B cell (primary cell): ENCODE measurements around the gene LYZL6. TPM values are rescaled to one million over a fixed set of nuclear protein-coding genes. Genes with fewer than 3 reads are reported as not detected.

Experiments used
- ATAC-seq: fragments of 200-7000 bp; cut with Tn5 transposase; one replicate; pipeline ENCODE4 v1.10.0; 2021; ENCODE audit warnings: low read depth, mild to moderate bottlenecking, moderate number of reproducible peaks, moderate library complexity
- CTCF ChIA-PET: fragments of 350-600 bp; sonication (Branson Sonifier 250); formaldehyde crosslinking; loops from one replicate; lab custom pipeline; 2021; ENCODE audit warnings: antibody characterized with exemption, inconsistent platforms; lab: Charles Lee
- POLR2A ChIA-PET: fragments of 350-600 bp; sonication (Branson Sonifier 250); formaldehyde crosslinking; loops from one replicate; lab custom pipeline; 2021; ENCODE audit warnings: antibody characterized with exemption; lab: Charles Lee
- DNase-seq: peaks from one replicate; pipeline ENCODE4 v3.0.0; 2013
- H2AFZ ChIP-seq: 2 replicates; pipeline ENCODE4 v1.6.1; 2012; ENCODE audit warnings: mild to moderate bottlenecking, low read depth, low read length; ENCODE audit not compliant: insufficient read depth, poor library complexity, severe bottlenecking
- H3K27ac ChIP-seq, 2 donors: 1 replicate in 1 of 2; 2 replicates in 1 of 2; pipeline ENCODE4 v1.5.1; 2012 to 2013; ENCODE audit warnings: low read length in 2 of 2, mild to moderate bottlenecking in 2 of 2, moderate library complexity in 1 of 2
- H3K27me3 ChIP-seq, 4 experiments: fragments of 200-600 bp in 1 of 4; sonication (generic) in 1 of 4; replicated peaks in 1 of 4; 1 replicate in 2 of 4; 2 replicates in 2 of 4; pipeline versions ENCODE4 v1.6.1 to v1.7.0; 2013 to 2016; ENCODE audit warnings: low read length in 3 of 4, mild to moderate bottlenecking in 2 of 4, mixed read lengths in 1 of 4, moderate library complexity in 1 of 4; ENCODE audit not compliant: insufficient read depth in 4 of 4, control insufficient read depth in 3 of 4; ENCODE audit errors: control extremely low read depth in 1 of 4
- H3K36me3 ChIP-seq, 2 experiments: replicated peaks in 1 of 2; 1 replicate in 1 of 2; 2 replicates in 1 of 2; pipeline versions ENCODE4 v1.6.1 to v1.7.1; 2013; ENCODE audit warnings: low read length in 1 of 2; ENCODE audit not compliant: insufficient read depth in 2 of 2, control insufficient read depth in 1 of 2; ENCODE audit errors: control extremely low read depth in 1 of 2, extremely low read depth in 1 of 2
- H3K4me1 ChIP-seq, 2 donors: fragments of 200-600 bp in 1 of 2; sonication (generic) in 1 of 2; 1 replicate in 1 of 2; 2 replicates in 1 of 2; pipeline versions ENCODE4 v1.5.1 to v1.6.1; 2013 to 2017; ENCODE audit warnings: low read length in 2 of 2; ENCODE audit not compliant: control insufficient read depth in 2 of 2, insufficient read depth in 2 of 2
- H3K4me2 ChIP-seq: replicated peaks from 2 replicates; pipeline ENCODE3; 2012; ENCODE audit warnings: mild to moderate bottlenecking, low read depth, low read length; ENCODE audit not compliant: poor library complexity, severe bottlenecking
- H3K4me3 ChIP-seq, 5 experiments: fragments of 200-600 bp in 1 of 5; sonication (generic) in 1 of 5; 1 replicate in 3 of 5; 2 replicates in 2 of 5; pipeline versions ENCODE4 v1.5.1 to v1.7.0; 2011 to 2016; ENCODE audit warnings: low read length in 4 of 5, mild to moderate bottlenecking in 4 of 5, low read depth in 2 of 5, control low read depth in 1 of 5, moderate library complexity in 1 of 5; ENCODE audit not compliant: insufficient read depth in 1 of 5; ENCODE audit errors: control extremely low read depth in 1 of 5, extremely low read depth in 1 of 5
- H3K79me2 ChIP-seq: fragments of 200-600 bp; sonication (generic); one replicate; pipeline ENCODE4 v1.6.0; 2016; ENCODE audit warnings: low read length; ENCODE audit not compliant: control insufficient read depth, insufficient read depth
- H3K9ac ChIP-seq: fragments of 200-600 bp; sonication (generic); 2 replicates; pipeline ENCODE4 v1.6.1; 2017; ENCODE audit warnings: mild to moderate bottlenecking, low read length, moderate library complexity
- H3K9me3 ChIP-seq, 3 donors: one replicate each; pipeline versions ENCODE4 v1.6.1 to v1.7.1; 2013; ENCODE audit warnings: low read length in 2 of 3; ENCODE audit not compliant: control insufficient read depth in 2 of 3, insufficient read depth in 1 of 3; ENCODE audit errors: control extremely low read depth in 1 of 3
- H4K20me1 ChIP-seq: 2 replicates; pipeline ENCODE4 v1.6.0; 2012; ENCODE audit warnings: mild to moderate bottlenecking, low read length; ENCODE audit not compliant: insufficient read depth, control insufficient read depth, poor library complexity, severe bottlenecking
- H3K27ac Mint-ChIP-seq: one replicate; pipeline ENCODE4 v1.8.0; 2021; ENCODE audit warnings: mixed read lengths
- H3K27me3 Mint-ChIP-seq: one replicate; pipeline ENCODE4 v1.8.0; 2021; ENCODE audit warnings: mixed read lengths
- H3K4me1 Mint-ChIP-seq: one replicate; pipeline ENCODE4 v1.8.0; 2021; ENCODE audit warnings: mixed read lengths
- H3K4me3 Mint-ChIP-seq: one replicate; pipeline ENCODE4 v1.8.0; 2021; ENCODE audit warnings: mixed read lengths
- H3K9me3 Mint-ChIP-seq: one replicate; pipeline ENCODE4 v1.8.0; 2022; ENCODE audit warnings: mixed read lengths; ENCODE audit not compliant: insufficient read depth
- EZH2 ChIP-seq: IDR thresholded peaks from 2 replicates; pipeline ENCODE4 v1.6.1; 2012; ENCODE audit warnings: borderline replicate concordance, low read depth, mild to moderate bottlenecking, moderate library complexity, low read length; ENCODE audit not compliant: insufficient read depth, poor library complexity, severe bottlenecking
- WGBS: methylation state at CpG from one replicate; pipeline ENCODE4 v1.1.5; 2013; ENCODE audit warnings: missing lambda C conversion rate; ENCODE audit not compliant: insufficient coverage; 5-methylcytosine and 5-hydroxymethylcytosine counted together
- intact Hi-C: fragments of 100-400 bp; cut with micrococcal nuclease; formaldehyde crosslinking; loops from one replicate; pipeline ENCODE4 v1.10.0; 2022
- polyA minus RNA-seq: library from RNA; depleted of rRNA, polyadenylated mRNA; stranded (reverse); fragments of >200 nt; gene quantifications from 2 replicates; pipeline ENCODE4 v1.2.3, GENCODE V29; 2012
- polyA plus RNA-seq: library from polyadenylated mRNA; depleted of rRNA; stranded (reverse); fragments of >200 nt; gene quantifications from 2 replicates; pipeline ENCODE4 v1.2.3, GENCODE V29; 2012
- total RNA-seq, 2 donors: library from RNA; stranded (reverse); fragments of 120-200 nt in 1 of 2; gene quantifications; 1 replicate in 1 of 2; 2 replicates in 1 of 2; pipeline versions ENCODE4 v1.2.3 to v1.2.4, GENCODE V29; 2013 to 2022
- TF ChIP-seq, protein P1 (sequence below): fragments of 200-600 bp; IDR thresholded peaks from one replicate; pipeline ENCODE4 v1.8.0; 2022; ENCODE audit warnings: antibody characterized with exemption, mild to moderate bottlenecking

The LYZL6 gene
- not detected in 2 replicates for total RNA-seq
- not detected for total RNA-seq (2013)
- not detected in 2 replicates for polyA plus RNA-seq
- polyA minus RNA-seq = not detected in 2 replicates

DNA sequence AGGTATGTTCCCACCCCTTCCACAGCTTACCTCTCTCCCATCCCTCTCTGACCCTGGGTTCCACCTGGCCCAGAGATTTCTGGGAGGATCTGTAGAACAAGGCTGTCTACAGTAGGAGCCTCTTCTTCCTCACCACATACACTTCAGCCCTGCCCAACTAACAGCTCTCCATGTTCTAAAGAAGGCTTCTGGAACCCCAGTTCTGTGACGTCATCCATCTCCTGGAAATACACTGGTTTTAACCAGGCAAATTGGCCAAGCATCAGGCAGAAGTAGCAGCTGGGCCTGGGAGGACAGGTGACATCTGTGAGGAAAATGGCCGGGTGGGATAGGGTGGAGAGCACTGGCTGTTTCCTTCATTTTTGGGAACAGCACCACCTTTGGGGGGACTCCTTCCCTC lies at the start of gene LYZL6:
Gene LYZL6 (minus strand): TSS at position 177 of the 400 bp plus-strand sequence. CDS start 4,357 bp downstream, outside the sequence.
- no peak for ATAC-seq

GRCh38 chr17:35991075-35991474 lies 47.6 kb upstream of the LYZL6 start:
- ChIA-PET CTCF (interaction anchor here (1.0 to 2.2 kb wide), 2 partner anchors 15 to 158 kb away, joined by 4 to 10 read pairs; no protein-coding TSS in a partner anchor), POLR2A (no interaction called here)
- no peaks in the 10 kb centered on the region for H4K20me1 ChIP-seq
- no peak for ATAC-seq
- DNase-seq = no peak
- no peak overlapping the region for H3K27ac Mint-ChIP-seq
- H3K36me3 ChIP-seq = no peaks in the 10 kb centered on the region
- H3K27ac ChIP-seq = no peak overlapping the region
- H3K4me3 ChIP-seq = no peak overlapping the region
- H3K27me3 ChIP-seq = no peaks in the 10 kb centered on the region
- intact Hi-C loops = no loop called here
- no peak for TF ChIP-seq EZH2
- TF ChIP-seq, protein P1, sequence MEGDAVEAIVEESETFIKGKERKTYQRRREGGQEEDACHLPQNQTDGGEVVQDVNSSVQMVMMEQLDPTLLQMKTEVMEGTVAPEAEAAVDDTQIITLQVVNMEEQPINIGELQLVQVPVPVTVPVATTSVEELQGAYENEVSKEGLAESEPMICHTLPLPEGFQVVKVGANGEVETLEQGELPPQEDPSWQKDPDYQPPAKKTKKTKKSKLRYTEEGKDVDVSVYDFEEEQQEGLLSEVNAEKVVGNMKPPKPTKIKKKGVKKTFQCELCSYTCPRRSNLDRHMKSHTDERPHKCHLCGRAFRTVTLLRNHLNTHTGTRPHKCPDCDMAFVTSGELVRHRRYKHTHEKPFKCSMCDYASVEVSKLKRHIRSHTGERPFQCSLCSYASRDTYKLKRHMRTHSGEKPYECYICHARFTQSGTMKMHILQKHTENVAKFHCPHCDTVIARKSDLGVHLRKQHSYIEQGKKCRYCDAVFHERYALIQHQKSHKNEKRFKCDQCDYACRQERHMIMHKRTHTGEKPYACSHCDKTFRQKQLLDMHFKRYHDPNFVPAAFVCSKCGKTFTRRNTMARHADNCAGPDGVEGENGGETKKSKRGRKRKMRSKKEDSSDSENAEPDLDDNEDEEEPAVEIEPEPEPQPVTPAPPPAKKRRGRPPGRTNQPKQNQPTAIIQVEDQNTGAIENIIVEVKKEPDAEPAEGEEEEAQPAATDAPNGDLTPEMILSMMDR = no peak
- peaks cover 5% of the 10 kb centered on the region for H3K9me3 Mint-ChIP-seq
- peaks cover 5 to 7% (median 6%) of the 10 kb centered on the region in 3 donors for H3K9me3 ChIP-seq
- H3K79me2 ChIP-seq = no peaks in the 10 kb centered on the region
- peaks cover 19% of the 10 kb centered on the region for H3K4me1 Mint-ChIP-seq
- no peak overlapping the region for H2AFZ ChIP-seq
- peaks cover 9 to 11% of the 10 kb centered on the region in 2 donors for H3K4me1 ChIP-seq
- WGBS = 100% methylated on average over 1 of the region's 2 CpGs
- H3K27me3 Mint-ChIP-seq = peaks cover 7% of the 10 kb centered on the region
- no peak overlapping the region for H3K9ac ChIP-seq
- no peak overlapping the region for H3K4me3 Mint-ChIP-seq
- no peak overlapping the region for H3K4me2 ChIP-seq

More for the DNA sequence above, at the start of gene LYZL6:
- no peak within 1 kb of the TSS for H3K27ac ChIP-seq
- no peak for DNase-seq
- no peaks in the 10 kb centered on the region for H4K20me1 ChIP-seq
- intact Hi-C loops = no loop called here
- Mint-ChIP-seq H3K27ac (no peak within 1 kb of the TSS), H3K4me3 (no peak within 1 kb of the TSS), H3K27me3 (peaks cover 9% of the 10 kb centered on the region), H3K4me1 (peaks cover 2% of the 10 kb centered on the region), H3K9me3 (no peaks in the 10 kb centered on the region)
- H3K4me2 ChIP-seq = no peak within 1 kb of the TSS
- no peak within 1 kb of the TSS for H3K4me3 ChIP-seq
- no peak within 1 kb of the TSS for H2AFZ ChIP-seq
- H3K9ac ChIP-seq = no peak within 1 kb of the TSS
- WGBS = no CpG with 5 or more reads among the region's 2 CpGs
- no peaks in the 10 kb centered on the region for H3K36me3 ChIP-seq
- CTCF ChIA-PET = interaction anchor here (0.6 kb wide), 1 partner anchor 32 kb away, joined by 5 read pairs; no protein-coding TSS in a partner anchor
- TF ChIP-seq EZH2 = no peak
- TF ChIP-seq, protein P1 = no peak
- H3K4me1 ChIP-seq = peaks cover 0 to 4% of the 10 kb centered on the region in 2 donors
- POLR2A ChIA-PET = no interaction called here
- H3K9me3 ChIP-seq = no peaks in the 10 kb centered on the region
- no peaks in the 10 kb centered on the region for H3K79me2 ChIP-seq
- no peaks in the 10 kb centered on the region for H3K27me3 ChIP-seq
